H7 (cell line): Measurements from ENCODE around the gene CCDC33. TPM values are rescaled to one million over a fixed set of nuclear protein-coding genes. Genes with fewer than 3 reads are reported as not detected.

Experiments
- DNase-seq: peaks from one replicate; pipeline ENCODE4 v3.0.0; 2012
- H3K27me3 ChIP-seq: 2 replicates; pipeline ENCODE4 v1.6.0; 2011; ENCODE audit warnings: mild to moderate bottlenecking, low read length; ENCODE audit not compliant: control insufficient read depth, insufficient read depth
- H3K36me3 ChIP-seq: replicated peaks from 2 replicates; pipeline ENCODE4 v1.5.1; 2011; ENCODE audit warnings: low read length; ENCODE audit not compliant: control insufficient read depth, insufficient read depth
- H3K4me3 ChIP-seq: 2 replicates; pipeline ENCODE4 v1.5.1; 2011; ENCODE audit warnings: low read depth, mild to moderate bottlenecking, control low read depth, low read length, moderate library complexity; ENCODE audit not compliant: insufficient read depth
- total RNA-seq: library from RNA; depleted of rRNA; stranded (reverse); fragments of >200 nt; shearing (Covaris generic); gene quantifications from 2 replicates; pipeline ENCODE4 v1.2.3, GENCODE V29; 2014

CCDC33 gene
- total RNA-seq, 1 experiment from 2014 or later = 4.8 TPM

DNA sequence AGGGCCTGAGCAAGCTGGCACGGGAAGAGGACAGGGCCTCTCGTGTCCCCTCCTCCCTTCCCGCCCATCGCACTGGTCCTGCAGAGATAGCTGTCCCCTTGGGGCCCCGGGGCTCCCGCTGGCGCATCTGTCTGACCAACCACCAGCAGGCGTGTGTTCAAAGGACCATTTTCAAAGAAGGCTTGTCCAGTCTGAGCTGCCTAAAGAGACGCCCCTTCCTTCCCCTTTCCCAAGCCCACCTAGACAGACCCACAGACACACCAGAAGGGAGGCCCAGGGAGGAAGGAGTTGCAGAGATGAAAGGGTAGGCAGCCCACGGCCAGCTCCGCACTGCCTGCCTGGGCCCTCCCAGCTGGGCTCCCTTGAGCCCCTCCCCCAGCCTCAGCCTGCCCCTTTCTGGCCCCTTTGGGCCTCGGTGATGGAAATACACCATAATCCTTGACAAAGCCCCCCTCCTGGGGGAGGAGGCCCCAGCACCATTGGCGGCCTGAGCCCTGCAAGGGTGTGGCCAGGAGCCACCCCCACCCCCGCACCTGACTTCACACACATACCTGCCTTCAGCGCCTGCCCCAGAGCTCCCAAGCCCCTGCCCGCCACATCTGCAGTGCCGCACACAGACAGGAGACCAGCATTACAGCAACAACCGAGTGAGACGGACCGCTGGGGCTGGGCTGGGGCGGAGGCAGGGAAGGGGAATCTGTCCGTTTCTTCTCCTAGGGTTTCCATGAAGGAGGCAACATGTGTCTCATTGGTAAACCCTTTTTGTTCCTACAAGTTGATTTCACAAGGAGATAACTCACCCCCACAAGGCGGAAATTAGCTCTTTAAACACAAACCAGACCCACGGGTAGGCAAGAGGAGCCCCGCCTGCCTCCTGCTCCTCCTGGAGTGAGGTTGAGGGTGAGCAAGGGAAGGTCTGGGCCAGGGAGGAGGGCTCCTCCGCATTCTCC, 33.4 kb upstream of the CCDC33 start, which contains the start of gene STRA6:
Gene STRA6, minus strand, starts transcription at position 336 of the 950 bp plus-strand sequence. CDS start 520 bp downstream, outside the sequence.
- H3K36me3 ChIP-seq = no peaks in the 10 kb centered on the region; the same call in 1 of the 2 replicates
- H3K4me3 ChIP-seq = peak within 1 kb of the TSS; percentile 31
- peaks cover 6% of the 10 kb centered on the region for H3K27me3 ChIP-seq
- DNase-seq = peak; percentile 99

DNA sequence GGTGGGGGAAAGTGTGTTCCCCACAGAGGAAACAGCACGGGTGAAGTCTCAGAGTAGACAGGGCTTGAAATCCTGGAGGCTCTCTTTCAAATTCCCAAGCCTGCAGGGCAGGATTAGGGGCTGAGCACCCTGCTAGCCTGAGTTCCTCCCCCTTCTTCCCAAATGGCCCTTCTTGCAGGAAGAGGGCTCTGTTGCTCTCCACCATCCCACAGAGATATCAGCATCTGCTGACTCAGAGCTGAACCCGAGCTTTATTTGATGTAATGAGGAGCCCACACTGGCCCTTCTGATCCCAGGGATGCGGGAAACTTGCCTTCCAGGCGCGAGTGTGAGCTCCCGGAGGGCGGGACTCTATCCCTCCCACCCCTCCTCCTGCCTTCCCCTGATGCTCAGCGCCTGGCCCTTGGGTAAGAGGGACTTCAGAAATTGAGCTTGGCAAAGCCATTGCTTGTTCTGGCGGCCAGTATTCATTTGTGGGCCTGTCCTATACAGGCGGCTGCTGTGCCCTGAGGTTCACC, 32.2 kb upstream of the CCDC33 start:
- Histone ChIP-seq H3K36me3 (no peaks in the 10 kb centered on the region; the same call in 1 of the 2 replicates), H3K4me3 (no peak overlapping the region), H3K27me3 (peaks cover 6% of the 10 kb centered on the region)
- DNase-seq = peak; percentile 88

DNA sequence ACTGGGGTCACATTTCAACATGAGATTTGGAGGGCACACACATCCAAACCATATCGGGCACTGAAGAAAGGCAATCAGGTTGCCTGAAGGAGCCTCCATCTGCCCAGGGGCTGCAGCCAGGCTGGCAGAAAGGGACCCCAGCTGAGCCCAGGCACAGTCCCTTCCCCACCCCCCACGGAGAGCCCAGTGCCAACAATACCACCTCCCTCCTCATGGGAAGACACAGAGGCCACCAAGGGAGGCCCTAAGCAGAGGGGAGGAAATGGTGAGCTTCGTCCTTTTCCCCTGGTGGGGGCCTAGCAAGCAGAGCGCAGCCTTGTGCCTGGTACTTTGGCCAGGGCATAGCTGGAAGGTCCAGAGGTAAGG, 30.6 kb upstream of the CCDC33 start:
- H3K27me3 ChIP-seq = peaks cover 6% of the 10 kb centered on the region
- H3K36me3 ChIP-seq = no peaks in the 10 kb centered on the region; the same call in 1 of the 2 replicates
- H3K4me3 ChIP-seq = no peak overlapping the region
- no peak for DNase-seq

DNA sequence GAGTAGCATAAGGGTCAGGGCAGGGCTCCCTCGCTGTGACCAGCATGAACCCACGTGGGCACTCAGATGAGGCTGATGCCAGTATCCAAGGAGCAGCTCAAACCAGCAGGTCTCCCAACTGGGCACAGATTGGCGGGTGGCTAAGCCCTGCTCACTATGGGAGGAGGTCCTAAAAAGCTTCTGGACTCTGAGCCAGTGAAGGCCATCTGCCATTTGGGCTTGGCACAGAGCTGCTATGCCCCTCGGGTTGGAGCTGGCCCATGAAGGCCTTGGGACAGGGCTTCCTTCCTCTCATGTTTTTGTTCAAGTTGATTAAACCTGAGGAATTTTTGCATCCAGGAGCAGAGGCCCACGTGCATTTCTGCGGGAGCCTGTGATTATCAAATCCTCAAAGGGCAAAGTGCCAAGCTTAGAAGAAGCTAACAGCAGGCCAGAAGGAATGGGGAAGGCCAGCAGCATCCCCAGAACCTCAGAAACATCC, 29.3 kb upstream of the CCDC33 start:
- no peak for DNase-seq
- no peak overlapping the region for H3K4me3 ChIP-seq
- no peaks in the 10 kb centered on the region; the same call in 1 of the 2 replicates for H3K36me3 ChIP-seq
- peaks cover 3% of the 10 kb centered on the region for H3K27me3 ChIP-seq

DNA sequence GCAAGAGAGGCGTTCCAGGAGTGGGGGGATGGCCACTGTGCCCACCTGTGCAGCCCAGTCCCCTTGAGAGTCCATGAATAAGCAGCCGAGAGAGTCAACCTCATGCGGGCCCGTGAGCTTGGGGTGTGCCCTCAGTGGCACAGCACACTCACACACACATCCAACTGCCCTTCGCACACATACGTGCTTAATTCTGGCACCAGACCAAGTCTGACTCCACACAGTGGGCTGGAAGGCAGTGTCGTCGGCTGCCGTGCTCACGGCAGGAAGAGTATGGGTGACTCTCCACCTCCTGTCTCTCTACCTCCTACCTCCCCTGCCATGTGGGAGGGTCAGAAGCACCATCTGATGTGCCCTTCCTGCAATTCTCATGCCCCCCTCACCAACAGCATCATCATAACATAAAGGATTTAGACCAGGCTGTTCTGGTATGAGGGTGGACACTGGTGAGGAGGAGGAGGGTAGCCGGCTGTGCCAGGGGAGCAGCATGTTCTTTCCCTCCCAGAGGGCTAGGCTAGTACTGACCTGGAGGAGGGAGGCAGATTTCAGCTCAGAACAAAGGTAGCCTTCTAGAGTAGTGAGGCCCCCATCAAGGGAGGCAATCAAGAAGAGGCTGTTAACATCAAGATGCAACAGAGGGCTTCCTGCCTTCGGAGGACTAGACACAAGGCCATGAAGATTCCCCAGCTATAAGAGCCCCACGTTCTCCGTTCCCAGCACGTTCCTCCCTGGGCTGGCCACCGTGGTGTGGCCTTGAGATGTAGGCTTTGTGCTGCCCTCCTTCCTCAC, 28.3 kb upstream of the CCDC33 start:
- DNase-seq = no peak
- no peaks in the 10 kb centered on the region; the same call in 1 of the 2 replicates for H3K36me3 ChIP-seq
- H3K4me3 ChIP-seq = no peak overlapping the region
- peaks cover 3% of the 10 kb centered on the region for H3K27me3 ChIP-seq

DNA sequence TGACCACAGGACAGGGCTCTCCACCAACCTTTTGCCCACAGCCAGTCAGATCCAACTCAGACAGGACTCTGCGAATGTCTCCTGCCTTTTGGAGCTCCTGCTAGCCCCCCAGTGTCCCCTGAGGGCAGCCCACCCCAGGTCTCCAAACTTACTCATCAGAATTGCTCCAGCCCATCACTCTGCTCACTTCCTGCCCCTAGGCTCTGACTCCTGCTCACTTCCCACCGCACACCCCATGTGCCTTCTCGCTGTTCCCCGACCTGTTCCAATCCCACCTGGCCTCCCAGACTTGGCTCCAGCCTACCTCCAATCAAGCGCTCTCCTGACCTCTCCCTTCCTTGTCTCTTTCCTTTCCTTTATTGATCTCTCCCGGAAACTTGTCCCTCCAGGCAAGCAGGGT, 27.6 kb upstream of the CCDC33 start:
- Histone ChIP-seq H3K27me3 (peaks cover 3% of the 10 kb centered on the region), H3K4me3 (no peak overlapping the region), H3K36me3 (no peaks in the 10 kb centered on the region; the same call in 1 of the 2 replicates)
- no peak for DNase-seq

DNA sequence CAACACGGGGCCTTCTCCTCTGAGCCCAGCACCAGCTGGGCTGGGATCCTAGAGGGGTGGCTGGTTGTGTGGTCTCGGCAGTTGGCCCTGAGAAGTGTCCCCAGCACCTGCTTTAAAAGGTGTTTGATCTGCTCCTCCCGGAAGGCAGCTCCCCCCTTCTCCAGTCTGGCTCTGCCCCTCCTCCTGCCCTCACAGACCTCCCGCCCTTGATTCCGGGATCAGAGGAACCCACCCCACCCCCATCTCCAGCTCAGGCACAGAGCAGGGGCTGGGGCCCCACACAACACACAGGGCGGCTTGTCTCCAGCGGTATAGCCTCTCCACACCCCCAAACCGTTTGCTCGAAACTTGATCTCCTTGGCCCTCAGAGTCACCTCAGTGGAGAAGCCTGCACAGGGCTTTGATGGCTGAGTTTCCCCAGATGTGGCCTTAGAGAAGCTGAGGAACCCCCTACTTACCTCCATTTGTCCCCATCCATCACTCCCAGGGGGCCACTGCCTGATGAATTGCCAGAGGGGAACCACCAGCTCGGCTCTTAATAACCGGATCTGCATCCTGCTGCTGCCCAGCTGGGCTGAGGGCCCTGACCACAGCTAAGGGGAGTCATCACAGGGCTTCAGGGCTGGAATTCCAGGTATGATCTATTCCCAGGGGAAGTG, 27.1 kb upstream of the CCDC33 start:
- Histone ChIP-seq H3K27me3 (peaks cover 3% of the 10 kb centered on the region), H3K4me3 (0 out of 2 replicates have a peak overlapping the region, but pooled peaks have one; percentile 1), H3K36me3 (no peaks in the 10 kb centered on the region; the same call in 1 of the 2 replicates)
- DNase-seq = peak; percentile 88

DNA sequence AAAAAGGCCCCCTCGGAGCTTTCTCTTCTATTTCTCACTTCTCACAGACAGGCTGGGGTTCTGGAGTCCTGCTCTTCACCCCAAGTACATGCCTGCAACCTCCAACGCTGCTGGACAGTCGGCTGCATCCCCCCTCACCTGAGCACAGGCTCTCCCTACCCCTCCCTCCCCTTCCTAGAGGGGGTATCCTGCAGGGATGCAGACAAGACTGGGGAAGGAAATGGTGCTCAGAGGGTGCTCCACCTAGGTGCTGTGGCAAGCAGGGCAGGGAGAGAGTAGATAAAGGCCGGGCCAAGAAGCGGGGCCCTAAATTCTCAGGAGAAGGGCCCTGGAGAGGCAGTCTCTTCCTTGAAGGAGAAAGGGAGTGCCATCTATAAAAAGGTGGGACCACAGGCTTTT, 26.6 kb upstream of the CCDC33 start:
- Histone ChIP-seq H3K36me3 (no peaks in the 10 kb centered on the region; the same call in 1 of the 2 replicates), H3K27me3 (peaks cover 3% of the 10 kb centered on the region), H3K4me3 (no peak overlapping the region)
- no peak for DNase-seq

DNA sequence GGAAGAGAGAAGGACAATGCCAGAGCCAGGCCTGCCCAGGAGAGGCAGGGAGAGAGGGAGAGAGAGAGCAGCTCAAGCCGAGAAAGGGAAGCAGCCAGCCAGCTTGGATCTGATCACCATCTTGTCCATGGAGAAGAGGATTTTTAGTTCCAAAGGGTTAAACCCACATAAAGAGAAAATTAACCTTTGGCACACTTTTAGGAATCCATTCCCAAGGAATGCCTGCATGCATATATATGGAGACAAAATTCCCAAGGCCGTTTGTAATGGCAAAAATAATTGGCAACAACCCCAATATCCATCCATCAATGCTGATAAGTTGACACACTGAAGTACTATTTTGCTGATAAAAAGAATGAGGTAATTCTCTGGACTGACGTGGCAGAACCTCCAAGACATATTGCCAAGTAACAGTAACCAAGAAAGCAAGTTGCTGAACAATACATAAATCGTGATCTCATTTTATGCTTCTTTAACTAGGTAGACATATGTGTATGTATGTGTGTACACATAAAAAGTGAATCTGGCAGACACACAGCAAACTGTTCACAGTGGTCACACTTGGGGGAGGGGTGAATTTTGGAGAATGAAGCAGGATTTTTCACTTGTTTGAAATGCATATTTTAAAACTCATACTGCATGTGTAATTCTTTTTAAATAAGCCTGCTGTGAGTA, 26.0 kb upstream of the CCDC33 start:
- H3K36me3 ChIP-seq = no peaks in the 10 kb centered on the region; the same call in 1 of the 2 replicates
- no peak overlapping the region for H3K4me3 ChIP-seq
- DNase-seq = no peak
- H3K27me3 ChIP-seq = peaks cover 2% of the 10 kb centered on the region

DNA sequence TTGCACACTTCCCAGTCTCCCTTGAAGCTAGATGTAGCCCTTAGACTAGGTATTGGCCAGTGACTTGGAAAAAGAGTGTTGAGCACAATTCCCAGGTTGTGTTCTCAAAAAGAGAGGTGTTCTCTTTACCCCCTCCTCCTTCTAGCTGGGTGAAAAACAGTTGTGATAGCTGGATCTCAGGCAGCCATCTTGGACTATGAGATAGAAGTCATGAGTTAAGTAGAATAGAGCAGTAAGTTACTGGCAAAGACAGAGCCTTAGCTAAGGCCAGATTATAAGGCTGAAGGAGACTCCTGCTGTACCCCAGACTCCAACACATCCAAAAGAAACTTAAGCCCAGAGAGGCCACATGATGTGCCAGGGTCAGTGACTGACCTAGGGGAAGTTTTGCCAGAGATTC, 25.4 kb upstream of the CCDC33 start:
- Histone ChIP-seq H3K4me3 (no peak overlapping the region), H3K36me3 (no peaks in the 10 kb centered on the region), H3K27me3 (peaks cover under 1% of the 10 kb centered on the region; the same call in 1 of the 2 replicates)
- no peak for DNase-seq

DNA sequence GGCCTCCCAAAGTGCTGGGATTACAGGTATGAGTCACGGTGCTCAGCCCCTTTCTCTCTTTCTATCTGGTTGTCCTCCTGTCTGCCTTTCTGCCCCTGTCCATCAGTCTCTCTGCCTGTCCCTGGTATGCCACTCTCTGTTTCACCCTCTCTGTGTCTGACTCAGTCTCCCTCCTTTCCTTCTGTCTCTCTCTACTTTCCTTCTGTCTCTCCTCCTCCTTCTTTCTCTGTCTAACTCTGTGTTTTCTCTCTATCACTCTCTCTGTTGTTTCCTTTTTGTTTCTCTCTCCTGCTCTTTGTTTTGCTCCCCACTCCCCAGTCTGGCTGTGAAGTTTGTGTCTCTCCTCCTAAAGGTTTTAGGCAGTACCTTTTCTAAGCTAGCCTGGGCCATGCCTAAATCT, 24.5 kb upstream of the CCDC33 start:
- Histone ChIP-seq H3K27me3 (peaks cover 7% of the 10 kb centered on the region), H3K4me3 (no peak overlapping the region), H3K36me3 (no peaks in the 10 kb centered on the region)
- no peak for DNase-seq

DNA sequence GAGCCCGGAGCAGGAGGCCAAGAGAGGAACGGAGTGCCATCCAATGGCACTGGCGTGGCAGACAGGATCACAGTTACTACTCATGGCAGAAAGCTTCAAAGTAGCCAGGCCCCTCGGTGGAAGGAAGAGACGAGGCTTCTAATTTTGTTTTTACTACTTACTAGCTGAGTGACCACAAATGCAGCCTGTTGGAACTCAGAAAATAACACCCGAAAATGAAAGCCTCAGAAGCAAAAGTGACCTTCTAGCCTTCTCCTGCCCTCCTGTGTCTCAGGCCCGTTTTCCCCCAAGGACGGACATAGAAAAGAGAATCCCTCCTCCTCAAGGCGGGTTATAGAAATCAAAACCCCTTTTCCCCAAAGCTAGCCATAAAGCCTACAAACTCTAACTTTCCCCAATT, 23.6 kb upstream of the CCDC33 start:
- Histone ChIP-seq H3K4me3 (no peak overlapping the region), H3K27me3 (peaks cover 7% of the 10 kb centered on the region), H3K36me3 (no peaks in the 10 kb centered on the region)
- no peak for DNase-seq

DNA sequence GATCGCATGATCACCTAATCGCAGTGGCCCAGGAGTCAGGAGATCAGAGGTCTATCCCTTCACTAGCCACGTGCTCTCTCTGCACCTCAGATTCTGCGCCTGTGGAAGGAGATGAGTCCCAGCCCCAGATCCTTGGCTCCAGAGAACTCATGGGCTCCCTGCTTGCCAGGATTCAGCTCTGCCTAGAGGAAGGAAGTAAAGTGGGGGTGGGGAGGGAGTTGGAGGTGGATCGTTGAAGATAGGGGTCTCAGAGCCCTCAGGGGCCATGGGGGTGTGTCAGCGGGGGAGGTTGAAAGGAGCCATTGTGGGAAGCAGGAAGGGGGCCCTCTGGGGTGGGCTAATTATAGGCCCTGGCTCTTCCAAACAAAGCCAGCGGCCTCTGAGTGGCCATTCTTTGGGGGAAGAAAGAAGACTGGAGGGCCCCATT, 22.3 kb upstream of the CCDC33 start:
- H3K4me3 ChIP-seq = no peak overlapping the region
- no peaks in the 10 kb centered on the region for H3K36me3 ChIP-seq
- peaks cover 11% of the 10 kb centered on the region for H3K27me3 ChIP-seq
- peak; percentile 80 for DNase-seq
